ENCODE results near the gene ARL6IP1.
A peak's percentile ranks its signal among the peaks of the same experiment; 100 is the strongest.
"Not testable (repeated sequence)": the region's sequence is repeated elsewhere in the genome, so short reads cannot be mapped to it uniquely, and the experiment has no call there.

Gene ARL6IP1

GRCh38 chr16:18783430-18784341 lies 17.7 kb downstream of the ARL6IP1 start:
- ATAC-seq: no peak
- TF ChIP-seq ISL1 (CRISPR knock-in tag; IDR thresholded peaks at IDR 0.05) (no peak), TOX (CRISPR knock-in tag; IDR thresholded peaks at IDR 0.05; ENCODE audit: borderline replicate concordance) (no peak), CREB5 (CRISPR knock-in tag; IDR thresholded peaks at IDR 0.05; ENCODE audit: low read depth) (no peak), ZFP30 (CRISPR knock-in tag; IDR thresholded peaks at IDR 0.05) (no peak), RARB (CRISPR knock-in tag; IDR thresholded peaks at IDR 0.05) (no peak), ARNTL (CRISPR knock-in tag; IDR thresholded peaks at IDR 0.05; ENCODE audit: borderline replicate concordance, low read depth) (no peak), PPARA (CRISPR knock-in tag; IDR thresholded peaks at IDR 0.05; ENCODE audit: borderline replicate concordance) (no peak), TCF4 (CRISPR knock-in tag; IDR thresholded peaks at IDR 0.05; ENCODE audit: borderline replicate concordance) (no peak), CSDC2 (CRISPR knock-in tag; IDR thresholded peaks at IDR 0.05) (no peak)

- TF ChIP-seq CSDC2 (CRISPR knock-in tag; IDR thresholded peaks at IDR 0.05): no peak
- TF ChIP-seq TSHZ2 (CRISPR knock-in tag; IDR thresholded peaks at IDR 0.05): no peak
- TF ChIP-seq OSR1 (CRISPR knock-in tag; IDR thresholded peaks at IDR 0.05): no peak
- no peak for TF ChIP-seq ZC3H10 (CRISPR knock-in tag; IDR thresholded peaks at IDR 0.05)
- TF ChIP-seq TOX (CRISPR knock-in tag; IDR thresholded peaks at IDR 0.05; ENCODE audit: borderline replicate concordance): no peak
- ATAC-seq: no peak
Measured at GRCh38 chr16:18782697-18783429, 18.5 kb downstream of the ARL6IP1 start.

GRCh38 chr16:18781232-18781631 lies 20.1 kb downstream of the ARL6IP1 start:
- ATAC-seq: not testable (repeated sequence)

GRCh38 chr16:18780460-18781026 lies 20.8 kb downstream of the ARL6IP1 start:
- peak; percentile 45 for ATAC-seq

- ATAC-seq: not testable (repeated sequence)
Measured at GRCh38 chr16:18777664-18778063, 23.7 kb downstream of the ARL6IP1 start.

GRCh38 chr16:18776334-18776733 lies 25.0 kb downstream of the ARL6IP1 start:
- ATAC-seq: not testable (repeated sequence)

- ATAC-seq: not testable (repeated sequence)
Measured at GRCh38 chr16:18774651-18775050, 26.7 kb downstream of the ARL6IP1 start.

GRCh38 chr16:18772171-18772570 lies 29.2 kb downstream of the ARL6IP1 start:
- not testable (repeated sequence) for ATAC-seq

- not testable (repeated sequence) for ATAC-seq
Measured at GRCh38 chr16:18770336-18770962, 30.9 kb downstream of the ARL6IP1 start.

- not testable (repeated sequence) for ATAC-seq
Measured at GRCh38 chr16:18767217-18767616, 34.1 kb downstream of the ARL6IP1 start.

GRCh38 chr16:18762713-18763112 lies 38.6 kb downstream of the ARL6IP1 start:
- ATAC-seq: peak; percentile 65

- ATAC-seq: peak; percentile 95
Measured at GRCh38 chr16:18759598-18760520, 41.5 kb downstream of the ARL6IP1 start.

- ATAC-seq: not testable (repeated sequence)
Measured at GRCh38 chr16:18757960-18758660, 43.2 kb downstream of the ARL6IP1 start.
